H1 (cell line): ENCODE measurements around the gene AGAP1. TPM values are rescaled to one million over a fixed set of nuclear protein-coding genes. Genes with fewer than 3 reads are reported as not detected.

ENCODE experiments used
- CTCF ChIA-PET: fragments of 300-600 bp; sonication (Branson Sonifier 250); formaldehyde crosslinking; loops from one replicate; lab custom pipeline; 2021; ENCODE audit not compliant: partially characterized antibody; lab: Charles Lee
- POLR2A ChIA-PET: fragments of 300-600 bp; sonication (Branson Sonifier 250); formaldehyde crosslinking; loops from one replicate; lab custom pipeline; 2021; ENCODE audit warnings: inconsistent platforms; ENCODE audit not compliant: partially characterized antibody; lab: Charles Lee
- DNase-seq, 2 experiments: peaks; one replicate each; pipeline versions ENCODE4 v3.0.0 to v3.0.0-alpha.2; 2010 to 2022; ENCODE audit warnings: low spot score in 2 of 2, low read depth in 1 of 2, mixed read lengths in 1 of 2
- FAIRE-seq: peaks from 2 replicates; lab custom pipeline; 2011; peaks lifted over from hg19 to GRCh38; lab: Jason Lieb, UNC
- H2AFZ ChIP-seq: 2 replicates; pipeline ENCODE4 v1.8.1; 2012; ENCODE audit warnings: low read length, inconsistent platforms
- H2AK5ac ChIP-seq: 2 replicates; pipeline ENCODE4 v1.6.1; 2013; ENCODE audit warnings: low read depth, low read length
- H2BK120ac ChIP-seq: replicated peaks from 2 replicates; pipeline ENCODE3; 2013; ENCODE audit warnings: low read depth, low read length, inconsistent platforms
- H2BK12ac ChIP-seq: 2 replicates; pipeline ENCODE4 v1.6.1; 2013; ENCODE audit warnings: low read depth, low read length
- H2BK15ac ChIP-seq: 2 replicates; pipeline ENCODE4 v1.6.1; 2013; ENCODE audit warnings: low read length
- H2BK20ac ChIP-seq: 2 replicates; pipeline ENCODE4 v1.6.1; 2013; ENCODE audit warnings: low read length
- H2BK5ac ChIP-seq: 2 replicates; pipeline ENCODE4 v1.6.1; 2013; ENCODE audit warnings: low read depth, low read length
- H3K14ac ChIP-seq: 2 replicates; pipeline ENCODE4 v1.6.1; 2013; ENCODE audit warnings: inconsistent platforms; ENCODE audit not compliant: insufficient read length
- H3K18ac ChIP-seq: 2 replicates; pipeline ENCODE4 v1.6.1; 2013; ENCODE audit warnings: low read length; ENCODE audit errors: extremely low read depth
- H3K23ac ChIP-seq: 2 replicates; pipeline ENCODE4 v1.6.1; 2013; ENCODE audit warnings: inconsistent platforms; ENCODE audit not compliant: insufficient read length
- H3K23me2 ChIP-seq: 2 replicates; pipeline ENCODE4 v1.6.1; 2013; ENCODE audit warnings: low read depth, low read length
- H3K27ac ChIP-seq: 2 replicates; pipeline ENCODE4 v1.6.1; 2011; ENCODE audit warnings: low read depth, low read length, inconsistent platforms
- H3K27me3 ChIP-seq, 4 experiments: replicated peaks in 1 of 4; 1 replicate in 1 of 4; 2 replicates in 3 of 4; pipeline versions ENCODE4 v1.6.1 to v1.8.1; 2011 to 2013; ENCODE audit warnings: low read length in 3 of 4, mild to moderate bottlenecking in 3 of 4, inconsistent platforms in 2 of 4, mixed read lengths in 2 of 4, moderate library complexity in 1 of 4; ENCODE audit not compliant: control insufficient read depth in 3 of 4, insufficient read depth in 3 of 4; ENCODE audit errors: extremely low read depth in 1 of 4
- H3K36me3 ChIP-seq, 4 experiments: 2 replicates each; pipeline versions ENCODE4 v1.6.1 to v1.8.1; 2011 to 2013; ENCODE audit warnings: mild to moderate bottlenecking in 4 of 4, low read length in 3 of 4, moderate library complexity in 2 of 4, control low read depth in 1 of 4, inconsistent platforms in 1 of 4; ENCODE audit not compliant: insufficient read depth in 4 of 4, control insufficient read depth in 2 of 4
- H3K4ac ChIP-seq: replicated peaks from 2 replicates; pipeline ENCODE3; 2013; ENCODE audit warnings: low read length, low read depth, mixed read lengths, inconsistent platforms; ENCODE audit not compliant: insufficient read length
- H3K4me1 ChIP-seq, 4 experiments: replicated peaks in 1 of 4; 1 replicate in 1 of 4; 2 replicates in 3 of 4; pipeline versions ENCODE4 v1.6.1 to v1.8.1; 2011 to 2013; ENCODE audit warnings: low read length in 3 of 4, inconsistent platforms in 2 of 4, mixed read lengths in 1 of 4; ENCODE audit not compliant: insufficient read depth in 4 of 4, control insufficient read depth in 3 of 4
- H3K4me2 ChIP-seq, 2 experiments: 2 replicates each; pipeline versions ENCODE4 v1.6.1 to v1.8.1; 2011 to 2013; ENCODE audit warnings: low read depth in 2 of 2, low read length in 2 of 2, control low read depth in 1 of 2, inconsistent platforms in 1 of 2, mild to moderate bottlenecking in 1 of 2; ENCODE audit not compliant: insufficient read depth in 1 of 2
- H3K4me3 ChIP-seq, 4 experiments: fragments of 200-600, 300-600 bp in 1 of 4; sonication (generic), shearing (Covaris generic), sonication (Bioruptor Twin) in 1 of 4; 2 replicates each; pipeline versions ENCODE4 v1.5.1 to v1.8.1; 2011 to 2016; ENCODE audit warnings: low read length in 4 of 4, low read depth in 3 of 4, control low read depth in 2 of 4, inconsistent platforms in 2 of 4, mild to moderate bottlenecking in 2 of 4, mixed read lengths in 1 of 4, moderate library complexity in 1 of 4; ENCODE audit not compliant: insufficient read depth in 2 of 4; ENCODE audit errors: extremely low read depth in 1 of 4
- H3K56ac ChIP-seq: replicated peaks from 2 replicates; pipeline ENCODE3; 2013; ENCODE audit warnings: low read depth, mild to moderate bottlenecking, mixed read lengths, low read length, inconsistent platforms; ENCODE audit not compliant: insufficient read length
- H3K79me1 ChIP-seq: 2 replicates; pipeline ENCODE4 v1.6.1; 2013; ENCODE audit warnings: low read depth, low read length, control low read depth
- H3K79me2 ChIP-seq, 2 experiments: 2 replicates each; pipeline versions ENCODE4 v1.6.1 to v1.8.1; 2012 to 2013; ENCODE audit warnings: low read length in 2 of 2, mild to moderate bottlenecking in 2 of 2, inconsistent platforms in 1 of 2; ENCODE audit not compliant: insufficient read depth in 2 of 2, control insufficient read depth in 1 of 2
- H3K9ac ChIP-seq, 4 experiments: replicated peaks in 1 of 4; 1 replicate in 1 of 4; 2 replicates in 3 of 4; pipeline versions ENCODE4 v1.6.1 to v1.8.1; 2011 to 2013; ENCODE audit warnings: low read depth in 3 of 4, low read length in 3 of 4, control low read depth in 2 of 4, mild to moderate bottlenecking in 2 of 4, moderate library complexity in 2 of 4, inconsistent platforms in 1 of 4; ENCODE audit errors: extremely low read depth in 1 of 4
- H3K9me3 ChIP-seq, 2 experiments: 2 replicates each; pipeline versions ENCODE4 v1.6.1 to v1.8.1; 2012 to 2013; ENCODE audit warnings: mild to moderate bottlenecking in 2 of 2, moderate library complexity in 2 of 2, control low read depth in 1 of 2, inconsistent platforms in 1 of 2, low read depth in 1 of 2, low read length in 1 of 2, mixed read lengths in 1 of 2; ENCODE audit not compliant: insufficient read depth in 2 of 2
- H4K20me1 ChIP-seq, 2 experiments: replicated peaks in 1 of 2; 2 replicates each; pipeline versions ENCODE3 to v1.8.1; 2011 to 2013; ENCODE audit warnings: inconsistent platforms in 2 of 2, low read length in 2 of 2, mild to moderate bottlenecking in 1 of 2; ENCODE audit not compliant: insufficient read depth in 2 of 2, control insufficient read depth in 1 of 2
- H4K5ac ChIP-seq: 2 replicates; pipeline ENCODE4 v1.6.1; 2013; ENCODE audit warnings: low read length, low read depth, mixed read lengths, inconsistent platforms; ENCODE audit not compliant: insufficient read length
- H4K8ac ChIP-seq: 2 replicates; pipeline ENCODE4 v1.8.0; 2013; ENCODE audit warnings: mild to moderate bottlenecking, moderate library complexity, low read length, inconsistent platforms; ENCODE audit not compliant: insufficient read depth; ENCODE audit errors: extremely low read depth
- H4K91ac ChIP-seq: replicated peaks from 2 replicates; pipeline ENCODE3; 2013; ENCODE audit warnings: low read length, mixed read lengths, inconsistent platforms; ENCODE audit not compliant: insufficient read length
- BACH1 ChIP-seq: IDR thresholded peaks from 2 replicates; pipeline ENCODE4 v1.6.1; 2012; ENCODE audit warnings: low read length, improper control_type of control experiment
- JUN ChIP-seq: IDR thresholded peaks from 2 replicates; pipeline ENCODE4 v1.6.1; 2011; ENCODE audit warnings: low read depth, mild to moderate bottlenecking, improper control_type of control experiment, low read length
- KDM1A ChIP-seq: fragments of 200-600, 300-600 bp; sonication (generic); IDR thresholded peaks from 2 replicates; pipeline ENCODE4 v1.7.1; 2016; ENCODE audit warnings: mild to moderate bottlenecking, low read length, borderline replicate concordance
- RAD21 ChIP-seq, 2 experiments: IDR thresholded peaks in 1 of 2; conservative IDR thresholded peaks in 1 of 2; 2 replicates each; pipeline ENCODE4 v1.6.1; 2011; ENCODE audit warnings: low read depth in 2 of 2, low read length in 2 of 2, improper control_type of control experiment in 1 of 2, inconsistent platforms in 1 of 2, mild to moderate bottlenecking in 1 of 2, moderate library complexity in 1 of 2
- SAP30 ChIP-seq: fragments of 300-600 bp; sonication (generic); IDR thresholded peaks from 2 replicates; pipeline ENCODE4 v1.7.1; 2012; ENCODE audit warnings: low read length, moderate library complexity, mild to moderate bottlenecking, inconsistent platforms; ENCODE audit not compliant: insufficient read depth, insufficient replicate concordance
- SIX5 ChIP-seq: IDR thresholded peaks from 2 replicates; pipeline ENCODE4 v1.6.1; 2011; ENCODE audit warnings: mild to moderate bottlenecking, low read depth, low read length
- SRF ChIP-seq: IDR thresholded peaks from 2 replicates; pipeline ENCODE4 v1.6.1; 2011; ENCODE audit warnings: mild to moderate bottlenecking, low read depth, low read length, moderate library complexity
- TBP ChIP-seq: IDR thresholded peaks from 2 replicates; pipeline ENCODE4 v1.6.1; 2011; ENCODE audit warnings: low read depth, low read length, improper control_type of control experiment
- TEAD4 ChIP-seq: IDR thresholded peaks from 2 replicates; pipeline ENCODE4 v1.6.1; 2012; ENCODE audit warnings: low read depth, low read length, inconsistent platforms, mixed read lengths
- WGBS, 2 experiments: shearing (Covaris generic) in 1 of 2; methylation state at CpG; one replicate each; pipeline versions ENCODE4 v1.1.6 to v1.1.7; 2013 to 2015; ENCODE audit warnings: low lambda C conversion rate in 2 of 2, mixed read lengths in 2 of 2, inconsistent platforms in 1 of 2, low coverage in 1 of 2, missing lambda C conversion rate in 1 of 2; ENCODE audit not compliant: insufficient replicate concordance in 2 of 2, insufficient coverage in 1 of 2, insufficient read length in 1 of 2; ENCODE audit errors: extremely low coverage in 1 of 2, missing lambda C conversion rate in 1 of 2; 5-methylcytosine and 5-hydroxymethylcytosine counted together
- polyA plus RNA-seq, 7 experiments: library from polyadenylated mRNA; depleted of rRNA in 3 of 7; stranded (reverse) in 5 of 7; unstranded in 2 of 7; fragments of >200 nt in 5 of 7; fragments of 200-250 nt in 2 of 7; gene quantifications; 1 replicate in 5 of 7; 2 replicates in 1 of 7; 4 replicates in 1 of 7; pipeline versions ENCODE4 v1.2.1 to v1.2.3, GENCODE V29; 2011 to 2013; ENCODE audit warnings: missing spikeins in 2 of 7, mixed read lengths in 2 of 7
- total RNA-seq: library from RNA; stranded (reverse); fragmentation: NEBNext Ultra II Directional; extraction: Animal tissue kit (Norgen Biotek cat#: 25700); gene quantifications from 2 replicates; pipeline ENCODE4 v1.2.1, GENCODE V29; 2021
- TF ChIP-seq, protein P1 (sequence below): IDR thresholded peaks from 2 replicates; pipeline ENCODE4 v1.6.1; 2012; ENCODE audit warnings: inconsistent platforms

AGAP1 gene
- total and polyA plus RNA-seq, 2 of the 8 experiments (the other 6 are each of a cell fraction or from before 2014, with no cell fraction given), result 18.1 to 39.4 TPM

GRCh38 chr2:235445116-235445515, 48.7 kb upstream of the AGAP1 start:
- Histone ChIP-seq H3K4me3 (no peak overlapping the region), H2BK12ac (no peak overlapping the region), H3K27me3 (no peaks in the 10 kb centered on the region), H3K9ac (no peak overlapping the region), H4K8ac (no peak overlapping the region), H3K79me2 (no peaks in the 10 kb centered on the region), H3K36me3 (no peaks in the 10 kb centered on the region), H3K23me2 (no peaks in the 10 kb centered on the region), H4K5ac (no peak overlapping the region), H3K4ac (no peak overlapping the region), H3K23ac (no peak overlapping the region), H3K14ac (no peak overlapping the region), H2AK5ac (no peak overlapping the region), H3K56ac (no peak overlapping the region), H2AFZ (peak overlapping the region; percentile 82; the same call in 1 of the 2 replicates), H2BK20ac (0 out of 2 replicates have a peak overlapping the region, but pooled peaks have one; percentile 48), H4K20me1 (no peaks in the 10 kb centered on the region), H2BK5ac (no peak overlapping the region), H3K9me3 (no peaks in the 10 kb centered on the region), H2BK120ac (no peak overlapping the region), H3K18ac (no peak overlapping the region), H3K4me2 (no peak overlapping the region), H4K91ac (no peak overlapping the region), H3K79me1 (no peaks in the 10 kb centered on the region), H3K4me1 (peaks cover 0 to 3% (median 1%) of the 10 kb centered on the region in 4 experiments; a peak in 1 of 7 replicates), H2BK15ac (no peak overlapping the region), H3K27ac (no peak overlapping the region)
- 83% methylated on average over 5 of the region's 6 CpGs; no CpG with 5 or more reads in 1 of the 2 experiments for WGBS, 2 experiments
- TF ChIP-seq SAP30 (no peak), TBP (no peak), JUN (no peak), TEAD4 (no peak), SIX5 (no peak), RAD21 (IDR thresholded peaks at IDR 0.05 in 1 of 2, conservative IDR thresholded peaks at IDR 0.05 in 1 of 2; ENCODE audit: low read depth in 2 of 2, low read length in 2 of 2) (no peak), BACH1 (no peak), KDM1A (no peak), SRF (no peak)
- TF ChIP-seq, protein P1, sequence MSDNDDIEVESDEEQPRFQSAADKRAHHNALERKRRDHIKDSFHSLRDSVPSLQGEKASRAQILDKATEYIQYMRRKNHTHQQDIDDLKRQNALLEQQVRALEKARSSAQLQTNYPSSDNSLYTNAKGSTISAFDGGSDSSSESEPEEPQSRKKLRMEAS, result no peak
- CTCF ChIA-PET, result interaction anchor here (0.8 kb wide), 1 partner anchor 302 kb away, joined by 3 read pairs; no protein-coding TSS in a partner anchor
- DNase-seq (no peak), FAIRE-seq (no peak)
- POLR2A ChIA-PET, result no interaction called here
